HepG2 (cell line): Measurements from ENCODE around the gene EMC10. TPM values are rescaled to one million over a fixed set of nuclear protein-coding genes. Genes with fewer than 3 reads are reported as not detected.

ENCODE experiments used
- FLYWCH1 ChIP-seq: sonication (generic); formaldehyde crosslinking; IDR thresholded peaks from 2 replicates; pipeline ENCODE4 v1.8.1; 2023; ENCODE audit warnings: mild to moderate bottlenecking, missing genetic modification reagents
- FOXO4 ChIP-seq: sonication (generic); formaldehyde crosslinking; conservative IDR thresholded peaks from 2 replicates; pipeline ENCODE4 v1.8.1; 2023; ENCODE audit warnings: missing genetic modification reagents
- HOXA5 ChIP-seq: sonication (generic); formaldehyde crosslinking; IDR thresholded peaks from 2 replicates; pipeline ENCODE4 v1.4.0; 2020; ENCODE audit warnings: missing genetic modification reagents
- KAT7 ChIP-seq: IDR thresholded peaks from 2 replicates; pipeline ENCODE4 v1.6.1; 2018; ENCODE audit warnings: borderline replicate concordance, missing compliant biosample characterization
- KDM5B ChIP-seq: sonication (generic); formaldehyde crosslinking; IDR thresholded peaks from 2 replicates; pipeline ENCODE4 v1.4.0; 2020; ENCODE audit warnings: missing genetic modification reagents, mild to moderate bottlenecking, borderline replicate concordance
- KLF6 ChIP-seq: IDR thresholded peaks from 2 replicates; pipeline ENCODE4 v1.8.0; 2016; ENCODE audit warnings: missing biosample characterization, missing genetic modification reagents
- KLF9 ChIP-seq: IDR thresholded peaks from 2 replicates; pipeline ENCODE4 v1.6.1; 2016; ENCODE audit warnings: low read depth
- NFE2L2 ChIP-seq: fragments of 150-350 bp; IDR thresholded peaks from 2 replicates; pipeline ENCODE4 v1.6.1; 2014; ENCODE audit warnings: low read length
- PAX8 ChIP-seq: sonication (generic); formaldehyde crosslinking; IDR thresholded peaks from 2 replicates; pipeline ENCODE4 v1.8.0; 2022; ENCODE audit warnings: mild to moderate bottlenecking, missing genetic modification reagents, borderline replicate concordance
- PITX1 ChIP-seq: sonication (generic); formaldehyde crosslinking; IDR thresholded peaks from 2 replicates; pipeline ENCODE4 v1.5.1; 2020; ENCODE audit warnings: mild to moderate bottlenecking, missing genetic modification reagents
- RFXAP ChIP-seq: sonication (generic); formaldehyde crosslinking; IDR thresholded peaks from 2 replicates; pipeline ENCODE4 v1.4.0; 2020; ENCODE audit warnings: missing genetic modification reagents, borderline replicate concordance
- SAFB2 ChIP-seq: sonication (generic); formaldehyde crosslinking; IDR thresholded peaks from 2 replicates; pipeline ENCODE4 v1.5.1; 2020; ENCODE audit warnings: missing genetic modification reagents, low read depth, mild to moderate bottlenecking, borderline replicate concordance
- SKI ChIP-seq: fragments of 450-650 bp; IDR thresholded peaks from one replicate; pipeline ENCODE4 v1.6.1; 2018; ENCODE audit warnings: mild to moderate bottlenecking; ENCODE audit not compliant: partially characterized antibody
- SMYD3 ChIP-seq: sonication (generic); formaldehyde crosslinking; IDR thresholded peaks from 2 replicates; pipeline ENCODE4 v1.8.1; 2023; ENCODE audit warnings: mild to moderate bottlenecking, missing genetic modification reagents
- SNAPC5 ChIP-seq: sonication (generic); formaldehyde crosslinking; IDR thresholded peaks from 2 replicates; pipeline ENCODE4 v1.8.1; 2023; ENCODE audit warnings: mild to moderate bottlenecking, missing genetic modification reagents, borderline replicate concordance
- TARDBP ChIP-seq: sonication (generic); formaldehyde crosslinking; IDR thresholded peaks from 2 replicates; pipeline ENCODE4 v1.8.0; 2022; ENCODE audit warnings: mild to moderate bottlenecking, missing genetic modification reagents
- TFDP2 ChIP-seq: sonication (generic); formaldehyde crosslinking; IDR thresholded peaks from 2 replicates; pipeline ENCODE4 v1.4.0; 2020; ENCODE audit warnings: missing genetic modification reagents
- TGIF2 ChIP-seq: IDR thresholded peaks from 2 replicates; pipeline ENCODE4 v1.6.1; 2016; ENCODE audit warnings: control low read depth, missing compliant biosample characterization
- ZFP36L2 ChIP-seq: sonication (generic); formaldehyde crosslinking; IDR thresholded peaks from 2 replicates; pipeline ENCODE4 v1.4.0; 2020; ENCODE audit warnings: missing genetic modification reagents
- ZNF20 ChIP-seq: sonication (generic); formaldehyde crosslinking; IDR thresholded peaks from 2 replicates; pipeline ENCODE4 v1.4.0; 2020; ENCODE audit warnings: mild to moderate bottlenecking, moderate library complexity, missing genetic modification reagents
- ZNF24 ChIP-seq: fragments of 450-650 bp; IDR thresholded peaks from 2 replicates; pipeline ENCODE4 v1.6.1; 2017; ENCODE audit warnings: antibody characterized with exemption, mild to moderate bottlenecking
- ZNF251 ChIP-seq: sonication (generic); formaldehyde crosslinking; IDR thresholded peaks from 2 replicates; pipeline ENCODE4 v1.9.0; 2021; ENCODE audit warnings: mild to moderate bottlenecking, missing genetic modification reagents
- ZNF253 ChIP-seq: sonication (generic); formaldehyde crosslinking; IDR thresholded peaks from 2 replicates; pipeline ENCODE4 v1.8.0; 2022; ENCODE audit warnings: mild to moderate bottlenecking, missing genetic modification reagents, borderline replicate concordance
- ZNF263 ChIP-seq: sonication (generic); formaldehyde crosslinking; IDR thresholded peaks from 2 replicates; pipeline ENCODE4 v1.4.0; 2020; ENCODE audit warnings: missing genetic modification reagents
- ZNF563 ChIP-seq: sonication (generic); formaldehyde crosslinking; IDR thresholded peaks from 2 replicates; pipeline ENCODE4 v1.8.0; 2022; ENCODE audit warnings: mild to moderate bottlenecking, moderate library complexity, missing genetic modification reagents
- ZNF570 ChIP-seq: sonication (generic); formaldehyde crosslinking; IDR thresholded peaks from 2 replicates; pipeline ENCODE4 v1.4.0; 2020; ENCODE audit warnings: mild to moderate bottlenecking, missing genetic modification reagents, borderline replicate concordance
- polyA plus RNA-seq, 8 experiments: library from polyadenylated mRNA; depleted of rRNA in 3 of 8; stranded (reverse) in 7 of 8; unstranded in 1 of 8; fragments of >200 nt; fragmentation: Illumina TruSeq in 4 of 8; extraction: Trizol in 4 of 8; gene quantifications; 2 replicates each; pipeline versions ENCODE4 v1.2.1 to v1.2.3, GENCODE V29; 2011 to 2016; ENCODE audit warnings: low read depth in 4 of 8, missing spikeins in 1 of 8, mixed read lengths in 1 of 8; ENCODE audit not compliant: insufficient read depth in 1 of 8
- total RNA-seq, 5 experiments: library from RNA; depleted of rRNA; stranded (reverse); fragments of >200 nt; fragmentation: Illumina TruSeq; extraction: Trizol; gene quantifications; 2 replicates each; pipeline ENCODE4 v1.2.3, GENCODE V29; 2016; ENCODE audit warnings: low read depth in 1 of 5
- TF ChIP-seq, protein P1 (sequence below): IDR thresholded peaks from 2 replicates; pipeline ENCODE4 v1.6.1; 2016; ENCODE audit warnings: mild to moderate bottlenecking, missing biosample characterization, missing genetic modification reagents
- TF ChIP-seq, protein P2 (sequence below): sonication (generic); formaldehyde crosslinking; IDR thresholded peaks from 2 replicates; pipeline ENCODE4 v1.4.0; 2020; ENCODE audit warnings: mild to moderate bottlenecking, low read depth, missing genetic modification reagents

Gene EMC10
- total and polyA plus RNA-seq, 2 of the 13 experiments (the other 11 are each of a cell fraction or from before 2014, with no cell fraction given) = not detected

DNA sequence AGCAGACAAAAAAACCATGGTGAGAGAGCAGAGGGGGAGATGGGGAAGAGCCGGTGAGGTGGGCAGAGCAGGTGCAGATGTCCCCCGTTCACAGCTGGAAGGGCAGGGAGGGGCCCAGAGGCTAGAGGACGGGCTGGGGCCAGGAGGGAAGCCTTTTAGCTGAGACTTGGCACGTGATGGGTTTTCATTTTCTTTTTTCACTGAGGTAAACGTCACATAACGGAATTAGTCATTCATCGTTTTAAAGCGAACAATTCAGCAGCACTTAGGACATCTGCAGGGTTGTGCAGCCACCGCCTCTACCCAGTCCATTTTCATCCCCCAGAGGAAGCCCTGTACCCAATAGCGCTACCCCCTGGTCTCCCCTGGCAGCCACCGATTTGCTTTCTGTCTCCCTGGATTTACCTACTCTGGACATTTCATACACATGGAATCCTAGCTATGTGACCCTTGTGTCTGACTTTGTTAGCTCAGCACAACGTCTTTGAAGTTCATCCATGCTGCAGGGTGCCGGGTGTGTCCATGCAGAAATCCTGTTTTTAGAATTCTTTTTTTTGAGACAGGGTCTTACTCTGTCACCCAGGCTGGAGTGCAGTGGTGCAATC, 16.0 kb upstream of the EMC10 start (continued):
- TF ChIP-seq FOXO4 (CRISPR knock-in tag) (no peak), ZNF251 (no peak), ZNF263 (CRISPR knock-in tag) (no peak), ZNF253 (CRISPR knock-in tag) (no peak), TFDP2 (CRISPR knock-in tag) (no peak), SNAPC5 (CRISPR knock-in tag) (no peak), KAT7 (CRISPR knock-in tag) (no peak), RFXAP (CRISPR knock-in tag) (no peak; the same call in 1 of the 2 replicates), SKI (no peak), ZFP36L2 (no peak), SAFB2 (CRISPR knock-in tag) (no peak), NFE2L2 (no peak), ZNF570 (CRISPR knock-in tag) (no peak), ZNF24 (no peak), TGIF2 (no peak; the same call in 1 of the 2 replicates), ZNF563 (CRISPR knock-in tag) (no peak), KLF9 (no peak), PITX1 (0 out of 2 replicates have a peak, but pooled peaks have one; percentile 16), FLYWCH1 (no peak), SMYD3 (CRISPR knock-in tag) (no peak), PAX8 (CRISPR knock-in tag) (no peak), KLF6 (no peak), HOXA5 (CRISPR knock-in tag) (no peak), TARDBP (CRISPR knock-in tag) (0 out of 2 replicates have a peak, but pooled peaks have one; percentile 27), ZNF20 (CRISPR knock-in tag) (no peak), KDM5B (CRISPR knock-in tag) (no peak)
- TF ChIP-seq, protein P1, sequence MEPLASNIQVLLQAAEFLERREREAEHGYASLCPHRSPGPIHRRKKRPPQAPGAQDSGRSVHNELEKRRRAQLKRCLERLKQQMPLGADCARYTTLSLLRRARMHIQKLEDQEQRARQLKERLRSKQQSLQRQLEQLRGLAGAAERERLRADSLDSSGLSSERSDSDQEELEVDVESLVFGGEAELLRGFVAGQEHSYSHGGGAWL (CRISPR knock-in tag) = no peak
- TF ChIP-seq, protein P2, sequence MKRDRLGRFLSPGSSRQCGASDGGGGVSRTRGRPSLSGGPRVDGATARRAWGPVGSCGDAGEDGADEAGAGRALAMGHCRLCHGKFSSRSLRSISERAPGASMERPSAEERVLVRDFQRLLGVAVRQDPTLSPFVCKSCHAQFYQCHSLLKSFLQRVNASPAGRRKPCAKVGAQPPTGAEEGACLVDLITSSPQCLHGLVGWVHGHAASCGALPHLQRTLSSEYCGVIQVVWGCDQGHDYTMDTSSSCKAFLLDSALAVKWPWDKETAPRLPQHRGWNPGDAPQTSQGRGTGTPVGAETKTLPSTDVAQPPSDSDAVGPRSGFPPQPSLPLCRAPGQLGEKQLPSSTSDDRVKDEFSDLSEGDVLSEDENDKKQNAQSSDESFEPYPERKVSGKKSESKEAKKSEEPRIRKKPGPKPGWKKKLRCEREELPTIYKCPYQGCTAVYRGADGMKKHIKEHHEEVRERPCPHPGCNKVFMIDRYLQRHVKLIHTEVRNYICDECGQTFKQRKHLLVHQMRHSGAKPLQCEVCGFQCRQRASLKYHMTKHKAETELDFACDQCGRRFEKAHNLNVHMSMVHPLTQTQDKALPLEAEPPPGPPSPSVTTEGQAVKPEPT (CRISPR knock-in tag) = no peak
